H1 (cell line): Measurements from ENCODE around the gene CTSG. TPM values are rescaled to one million over a fixed set of nuclear protein-coding genes. Genes with fewer than 3 reads are reported as not detected.

Experiments used
- CTCF ChIA-PET: fragments of 300-600 bp; sonication (Branson Sonifier 250); formaldehyde crosslinking; loops from one replicate; lab custom pipeline; 2021; ENCODE audit not compliant: partially characterized antibody; lab: Charles Lee
- POLR2A ChIA-PET: fragments of 300-600 bp; sonication (Branson Sonifier 250); formaldehyde crosslinking; loops from one replicate; lab custom pipeline; 2021; ENCODE audit warnings: inconsistent platforms; ENCODE audit not compliant: partially characterized antibody; lab: Charles Lee
- DNase-seq, 2 experiments: peaks; one replicate each; pipeline versions ENCODE4 v3.0.0 to v3.0.0-alpha.2; 2010 to 2022; ENCODE audit warnings: low spot score in 2 of 2, low read depth in 1 of 2, mixed read lengths in 1 of 2
- FAIRE-seq: peaks from 2 replicates; lab custom pipeline; 2011; peaks lifted over from hg19 to GRCh38; lab: Jason Lieb, UNC
- H2AFZ ChIP-seq: 2 replicates; pipeline ENCODE4 v1.8.1; 2012; ENCODE audit warnings: low read length, inconsistent platforms
- H2AK5ac ChIP-seq: 2 replicates; pipeline ENCODE4 v1.6.1; 2013; ENCODE audit warnings: low read depth, low read length
- H2BK120ac ChIP-seq: replicated peaks from 2 replicates; pipeline ENCODE3; 2013; ENCODE audit warnings: low read depth, low read length, inconsistent platforms
- H2BK12ac ChIP-seq: 2 replicates; pipeline ENCODE4 v1.6.1; 2013; ENCODE audit warnings: low read depth, low read length
- H2BK15ac ChIP-seq: 2 replicates; pipeline ENCODE4 v1.6.1; 2013; ENCODE audit warnings: low read length
- H2BK20ac ChIP-seq: 2 replicates; pipeline ENCODE4 v1.6.1; 2013; ENCODE audit warnings: low read length
- H2BK5ac ChIP-seq: 2 replicates; pipeline ENCODE4 v1.6.1; 2013; ENCODE audit warnings: low read depth, low read length
- H3K14ac ChIP-seq: 2 replicates; pipeline ENCODE4 v1.6.1; 2013; ENCODE audit warnings: inconsistent platforms; ENCODE audit not compliant: insufficient read length
- H3K18ac ChIP-seq: 2 replicates; pipeline ENCODE4 v1.6.1; 2013; ENCODE audit warnings: low read length; ENCODE audit errors: extremely low read depth
- H3K23ac ChIP-seq: 2 replicates; pipeline ENCODE4 v1.6.1; 2013; ENCODE audit warnings: inconsistent platforms; ENCODE audit not compliant: insufficient read length
- H3K23me2 ChIP-seq: 2 replicates; pipeline ENCODE4 v1.6.1; 2013; ENCODE audit warnings: low read depth, low read length
- H3K27ac ChIP-seq: 2 replicates; pipeline ENCODE4 v1.6.1; 2011; ENCODE audit warnings: low read depth, low read length, inconsistent platforms
- H3K27me3 ChIP-seq, 4 experiments: replicated peaks in 1 of 4; 1 replicate in 1 of 4; 2 replicates in 3 of 4; pipeline versions ENCODE4 v1.6.1 to v1.8.1; 2011 to 2013; ENCODE audit warnings: low read length in 3 of 4, mild to moderate bottlenecking in 3 of 4, inconsistent platforms in 2 of 4, mixed read lengths in 2 of 4, moderate library complexity in 1 of 4; ENCODE audit not compliant: control insufficient read depth in 3 of 4, insufficient read depth in 3 of 4; ENCODE audit errors: extremely low read depth in 1 of 4
- H3K36me3 ChIP-seq, 4 experiments: 2 replicates each; pipeline versions ENCODE4 v1.6.1 to v1.8.1; 2011 to 2013; ENCODE audit warnings: mild to moderate bottlenecking in 4 of 4, low read length in 3 of 4, moderate library complexity in 2 of 4, control low read depth in 1 of 4, inconsistent platforms in 1 of 4; ENCODE audit not compliant: insufficient read depth in 4 of 4, control insufficient read depth in 2 of 4
- H3K4ac ChIP-seq: replicated peaks from 2 replicates; pipeline ENCODE3; 2013; ENCODE audit warnings: low read length, low read depth, mixed read lengths, inconsistent platforms; ENCODE audit not compliant: insufficient read length
- H3K4me1 ChIP-seq, 4 experiments: replicated peaks in 1 of 4; 1 replicate in 1 of 4; 2 replicates in 3 of 4; pipeline versions ENCODE4 v1.6.1 to v1.8.1; 2011 to 2013; ENCODE audit warnings: low read length in 3 of 4, inconsistent platforms in 2 of 4, mixed read lengths in 1 of 4; ENCODE audit not compliant: insufficient read depth in 4 of 4, control insufficient read depth in 3 of 4
- H3K4me2 ChIP-seq, 2 experiments: 2 replicates each; pipeline versions ENCODE4 v1.6.1 to v1.8.1; 2011 to 2013; ENCODE audit warnings: low read depth in 2 of 2, low read length in 2 of 2, control low read depth in 1 of 2, inconsistent platforms in 1 of 2, mild to moderate bottlenecking in 1 of 2; ENCODE audit not compliant: insufficient read depth in 1 of 2
- H3K4me3 ChIP-seq, 4 experiments: fragments of 200-600, 300-600 bp in 1 of 4; sonication (generic), shearing (Covaris generic), sonication (Bioruptor Twin) in 1 of 4; 2 replicates each; pipeline versions ENCODE4 v1.5.1 to v1.8.1; 2011 to 2016; ENCODE audit warnings: low read length in 4 of 4, low read depth in 3 of 4, control low read depth in 2 of 4, inconsistent platforms in 2 of 4, mild to moderate bottlenecking in 2 of 4, mixed read lengths in 1 of 4, moderate library complexity in 1 of 4; ENCODE audit not compliant: insufficient read depth in 2 of 4; ENCODE audit errors: extremely low read depth in 1 of 4
- H3K56ac ChIP-seq: replicated peaks from 2 replicates; pipeline ENCODE3; 2013; ENCODE audit warnings: low read depth, mild to moderate bottlenecking, mixed read lengths, low read length, inconsistent platforms; ENCODE audit not compliant: insufficient read length
- H3K79me1 ChIP-seq: 2 replicates; pipeline ENCODE4 v1.6.1; 2013; ENCODE audit warnings: low read depth, low read length, control low read depth
- H3K79me2 ChIP-seq, 2 experiments: 2 replicates each; pipeline versions ENCODE4 v1.6.1 to v1.8.1; 2012 to 2013; ENCODE audit warnings: low read length in 2 of 2, mild to moderate bottlenecking in 2 of 2, inconsistent platforms in 1 of 2; ENCODE audit not compliant: insufficient read depth in 2 of 2, control insufficient read depth in 1 of 2
- H3K9ac ChIP-seq, 4 experiments: replicated peaks in 1 of 4; 1 replicate in 1 of 4; 2 replicates in 3 of 4; pipeline versions ENCODE4 v1.6.1 to v1.8.1; 2011 to 2013; ENCODE audit warnings: low read depth in 3 of 4, low read length in 3 of 4, control low read depth in 2 of 4, mild to moderate bottlenecking in 2 of 4, moderate library complexity in 2 of 4, inconsistent platforms in 1 of 4; ENCODE audit errors: extremely low read depth in 1 of 4
- H3K9me3 ChIP-seq, 2 experiments: 2 replicates each; pipeline versions ENCODE4 v1.6.1 to v1.8.1; 2012 to 2013; ENCODE audit warnings: mild to moderate bottlenecking in 2 of 2, moderate library complexity in 2 of 2, control low read depth in 1 of 2, inconsistent platforms in 1 of 2, low read depth in 1 of 2, low read length in 1 of 2, mixed read lengths in 1 of 2; ENCODE audit not compliant: insufficient read depth in 2 of 2
- H4K20me1 ChIP-seq, 2 experiments: replicated peaks in 1 of 2; 2 replicates each; pipeline versions ENCODE3 to v1.8.1; 2011 to 2013; ENCODE audit warnings: inconsistent platforms in 2 of 2, low read length in 2 of 2, mild to moderate bottlenecking in 1 of 2; ENCODE audit not compliant: insufficient read depth in 2 of 2, control insufficient read depth in 1 of 2
- H4K5ac ChIP-seq: 2 replicates; pipeline ENCODE4 v1.6.1; 2013; ENCODE audit warnings: low read length, low read depth, mixed read lengths, inconsistent platforms; ENCODE audit not compliant: insufficient read length
- H4K8ac ChIP-seq: 2 replicates; pipeline ENCODE4 v1.8.0; 2013; ENCODE audit warnings: mild to moderate bottlenecking, moderate library complexity, low read length, inconsistent platforms; ENCODE audit not compliant: insufficient read depth; ENCODE audit errors: extremely low read depth
- H4K91ac ChIP-seq: replicated peaks from 2 replicates; pipeline ENCODE3; 2013; ENCODE audit warnings: low read length, mixed read lengths, inconsistent platforms; ENCODE audit not compliant: insufficient read length
- CBX8 ChIP-seq: fragments of 300-800, 300-1000 bp; sonication (generic); IDR thresholded peaks from 2 replicates; pipeline ENCODE4 v1.7.1; 2016; ENCODE audit warnings: low read depth, low read length, borderline replicate concordance
- E2F6 ChIP-seq: IDR thresholded peaks from 2 replicates; pipeline ENCODE4 v1.6.1; 2012; ENCODE audit warnings: inconsistent platforms
- HDAC6 ChIP-seq: IDR thresholded peaks from one replicate; pipeline ENCODE4 v1.7.1; 2012; ENCODE audit warnings: low read depth, mild to moderate bottlenecking, inconsistent platforms, low read length, moderate library complexity
- NRF1 ChIP-seq: IDR thresholded peaks from 2 replicates; pipeline ENCODE4 v1.6.1; 2011; ENCODE audit warnings: mild to moderate bottlenecking, low read depth, low read length, improper control_type of control experiment
- SIRT6 ChIP-seq: IDR thresholded peaks from one replicate; pipeline ENCODE4 v1.7.1; 2012; ENCODE audit warnings: low read length, inconsistent platforms
- TAF1 ChIP-seq: IDR thresholded peaks from 2 replicates; pipeline ENCODE4 v1.6.1; 2011; ENCODE audit warnings: mild to moderate bottlenecking, low read depth, low read length
- WGBS, 2 experiments: shearing (Covaris generic) in 1 of 2; methylation state at CpG; one replicate each; pipeline versions ENCODE4 v1.1.6 to v1.1.7; 2013 to 2015; ENCODE audit warnings: low lambda C conversion rate in 2 of 2, mixed read lengths in 2 of 2, inconsistent platforms in 1 of 2, low coverage in 1 of 2, missing lambda C conversion rate in 1 of 2; ENCODE audit not compliant: insufficient replicate concordance in 2 of 2, insufficient coverage in 1 of 2, insufficient read length in 1 of 2; ENCODE audit errors: extremely low coverage in 1 of 2, missing lambda C conversion rate in 1 of 2; 5-methylcytosine and 5-hydroxymethylcytosine counted together
- polyA plus RNA-seq, 7 experiments: library from polyadenylated mRNA; depleted of rRNA in 3 of 7; stranded (reverse) in 5 of 7; unstranded in 2 of 7; fragments of >200 nt in 5 of 7; fragments of 200-250 nt in 2 of 7; gene quantifications; 1 replicate in 5 of 7; 2 replicates in 1 of 7; 4 replicates in 1 of 7; pipeline versions ENCODE4 v1.2.1 to v1.2.3, GENCODE V29; 2011 to 2013; ENCODE audit warnings: missing spikeins in 2 of 7, mixed read lengths in 2 of 7
- total RNA-seq: library from RNA; stranded (reverse); fragmentation: NEBNext Ultra II Directional; extraction: Animal tissue kit (Norgen Biotek cat#: 25700); gene quantifications from 2 replicates; pipeline ENCODE4 v1.2.1, GENCODE V29; 2021
- TF ChIP-seq, protein P1 (sequence below): IDR thresholded peaks from 2 replicates; pipeline ENCODE4 v1.6.1; 2011; ENCODE audit warnings: low read depth, mild to moderate bottlenecking, low read length; ENCODE audit not compliant: insufficient read depth

Gene CTSG
- total and polyA plus RNA-seq, 2 of the 8 experiments (the other 6 are each of a cell fraction or from before 2014, with no cell fraction given) = not detected

DNA sequence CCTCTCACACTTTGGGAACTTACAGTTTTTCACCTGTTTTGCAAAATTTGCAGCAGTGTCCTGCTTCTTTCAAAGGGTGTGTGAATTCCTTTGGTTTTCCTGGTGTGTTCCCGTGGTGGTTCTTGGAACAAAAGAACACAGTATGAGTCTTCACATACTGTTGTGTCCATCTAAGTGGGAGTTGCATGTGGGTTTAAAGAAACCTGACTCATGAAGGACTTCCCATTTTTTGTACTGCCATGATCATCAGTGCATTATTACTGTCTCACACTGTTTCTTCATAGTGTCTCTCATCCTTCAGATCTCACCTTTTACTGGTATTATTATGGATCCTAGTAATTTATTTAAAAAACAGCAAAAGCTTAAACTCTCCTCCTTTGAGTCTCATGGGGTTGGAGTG, 37.2 kb upstream of the CTSG start:
- no peak overlapping the region for H3K14ac ChIP-seq
- no peaks in the 10 kb centered on the region for H4K20me1 ChIP-seq
- H3K27me3 ChIP-seq = no peaks in the 10 kb centered on the region
- no peak overlapping the region for H2AFZ ChIP-seq
- ChIA-PET POLR2A (no interaction called here), CTCF (no interaction called here)
- H3K4ac ChIP-seq = no peak overlapping the region
- no peak overlapping the region for H3K4me3 ChIP-seq
- no peak overlapping the region for H2BK15ac ChIP-seq
- H3K79me1 ChIP-seq = no peaks in the 10 kb centered on the region
- H3K36me3 ChIP-seq = no peaks in the 10 kb centered on the region
- no peak overlapping the region for H3K9ac ChIP-seq
- H4K8ac ChIP-seq = no peak overlapping the region
- WGBS, 2 experiments = 61% methylated on average over 1 of the region's 1 CpG; no CpG with 5 or more reads in 1 of the 2 experiments
- no peaks in the 10 kb centered on the region for H3K79me2 ChIP-seq
- H2BK12ac ChIP-seq = no peak overlapping the region
- H3K4me1 ChIP-seq = no peaks in the 10 kb centered on the region
- H2BK5ac ChIP-seq = no peak overlapping the region
- H3K23me2 ChIP-seq = no peaks in the 10 kb centered on the region
- no peak overlapping the region for H2AK5ac ChIP-seq
- H2BK120ac ChIP-seq = no peak overlapping the region
- H4K5ac ChIP-seq = no peak overlapping the region
- no peak overlapping the region for H3K27ac ChIP-seq
- H3K23ac ChIP-seq = no peak overlapping the region
- H3K56ac ChIP-seq = no peak overlapping the region
- peaks cover 8 to 15% of the 10 kb centered on the region in 2 experiments; a peak in 2 of 4 replicates for H3K9me3 ChIP-seq
- DNase-seq (no peak), FAIRE-seq (no peak)
- no peak overlapping the region for H3K4me2 ChIP-seq
- TF ChIP-seq CBX8 = no peak
- no peak for TF ChIP-seq HDAC6
- TF ChIP-seq, protein P1, sequence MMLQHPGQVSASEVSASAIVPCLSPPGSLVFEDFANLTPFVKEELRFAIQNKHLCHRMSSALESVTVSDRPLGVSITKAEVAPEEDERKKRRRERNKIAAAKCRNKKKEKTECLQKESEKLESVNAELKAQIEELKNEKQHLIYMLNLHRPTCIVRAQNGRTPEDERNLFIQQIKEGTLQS = no peak
- no peak for TF ChIP-seq E2F6
- TF ChIP-seq NRF1 = no peak
- no peak for TF ChIP-seq TAF1
- TF ChIP-seq SIRT6 = no peak
- H4K91ac ChIP-seq = no peak overlapping the region
- H2BK20ac ChIP-seq = no peak overlapping the region
- H3K18ac ChIP-seq = no peak overlapping the region
